Cerebellar nuclear complex (tissue), 1 donor: ENCODE results near the gene CLEC4A.
A peak's percentile ranks its signal among the peaks of the same experiment; 100 is the strongest.
"Not testable (repeated sequence)": the region's sequence is repeated elsewhere in the genome, so short reads cannot be mapped to it uniquely, and the experiment has no call there.

Experiments used
- DNase-seq, 2 experiments: peaks; one replicate each; lab custom pipeline; 2025; lab: John Stamatoyannopoulos, UW

The CLEC4A gene

GRCh38 chr12:8123124-8123912 lies at the start of gene CLEC4A:
Gene CLEC4A, plus strand, starts transcription at chr12:8123617. Its CDS starts 262 bp downstream, at chr12:8123879.
- no peak for DNase-seq

GRCh38 chr12:8075935-8076334 lies 47.5 kb upstream of the CLEC4A start:
- no peak for DNase-seq

DNA sequence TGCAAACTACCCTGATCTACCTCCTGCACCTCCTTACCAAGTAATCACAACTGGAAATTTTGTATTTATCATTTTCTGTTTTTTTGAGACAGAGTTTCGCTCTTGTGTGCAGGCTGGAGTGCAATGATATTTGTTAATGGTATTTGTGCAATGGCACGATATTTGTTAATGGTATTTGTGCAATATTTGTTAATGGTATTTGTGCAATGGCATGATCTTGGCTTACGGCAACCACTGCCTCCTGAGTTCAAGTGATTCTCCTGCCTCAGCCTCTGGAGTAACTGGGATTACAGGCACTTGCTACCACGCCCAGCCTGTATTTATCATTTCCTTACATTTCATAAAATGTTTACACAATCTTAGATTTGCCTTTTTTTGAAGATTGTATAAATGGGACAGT lies 47.1 kb upstream of the CLEC4A start:
- no peak for DNase-seq

GRCh38 chr12:8077207-8077606 lies 46.2 kb upstream of the CLEC4A start:
- no peak for DNase-seq

- DNase-seq: no peak
Measured at GRCh38 chr12:8078398-8078797, 45.0 kb upstream of the CLEC4A start.

DNA sequence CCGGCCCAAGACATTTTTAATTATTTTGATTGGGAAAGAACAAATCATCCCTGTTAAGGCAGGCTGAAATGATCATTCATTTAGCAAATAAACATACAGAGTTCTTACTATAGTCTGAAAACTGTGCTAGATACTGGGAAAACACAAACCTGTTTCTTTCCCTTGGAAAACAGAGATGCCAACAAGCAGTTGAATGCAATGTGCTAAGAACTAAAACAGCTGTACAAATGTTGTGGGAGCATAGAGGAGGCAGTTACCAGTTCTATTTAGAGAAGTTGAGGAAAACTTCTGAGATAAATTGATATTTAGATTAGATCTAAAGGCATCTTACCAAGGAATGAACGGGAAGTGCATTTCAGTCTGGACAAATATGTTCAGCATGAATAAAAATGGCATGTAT lies 44.5 kb upstream of the CLEC4A start:
- DNase-seq: no peak

DNA sequence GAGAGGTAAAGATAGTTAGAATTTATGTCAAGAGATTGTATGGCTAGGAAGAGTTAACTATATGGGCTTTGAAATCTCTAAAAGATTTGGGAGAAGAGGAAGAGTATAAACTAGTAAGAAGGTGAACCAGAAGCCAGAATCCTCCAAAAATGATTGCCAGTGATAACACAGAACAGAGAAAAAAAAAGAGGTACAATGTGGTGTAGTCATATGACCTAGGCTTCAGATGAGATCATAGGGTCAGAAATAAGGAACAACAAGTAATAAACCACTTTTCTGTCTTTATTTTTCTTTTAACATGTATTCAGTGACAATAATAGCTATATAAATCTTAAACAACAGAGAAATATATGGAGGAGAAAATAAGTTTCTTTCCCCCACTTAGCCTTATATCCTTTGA lies 43.3 kb upstream of the CLEC4A start:
- no peak for DNase-seq

DNA sequence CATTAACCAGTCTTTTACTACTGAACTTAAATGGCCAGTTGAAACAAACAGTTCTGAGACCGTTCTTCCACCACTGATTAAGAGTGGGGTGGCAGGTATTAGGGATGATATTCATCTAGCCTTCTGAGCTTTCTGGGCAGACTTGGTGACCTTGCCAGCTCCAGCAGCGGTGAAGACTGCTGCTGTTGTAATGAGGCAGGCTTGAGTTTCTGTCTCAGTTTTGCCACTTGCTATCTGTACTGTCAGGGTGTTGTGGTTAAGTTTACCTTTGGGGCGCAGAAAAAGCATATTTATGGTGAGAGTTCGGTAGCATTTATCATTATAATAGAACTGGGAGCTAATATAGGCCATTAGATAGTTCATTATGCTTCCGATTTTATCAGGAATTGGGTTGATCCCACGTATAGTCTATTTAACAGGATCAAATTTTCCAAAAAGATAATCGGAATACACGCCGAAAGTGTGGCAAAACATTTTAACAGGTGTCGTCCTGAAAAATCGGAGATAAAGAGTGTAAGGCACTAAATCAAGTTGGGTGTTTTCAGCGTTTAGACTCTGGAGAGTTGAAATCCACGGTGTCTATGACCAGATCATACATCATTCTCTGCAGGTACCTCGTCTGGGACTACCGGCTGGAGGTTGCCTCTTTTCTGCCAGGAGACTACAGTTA lies 42.0 kb upstream of the CLEC4A start:
- no peak for DNase-seq

GRCh38 chr12:8082808-8083100 lies 40.7 kb upstream of the CLEC4A start:
- no peak for DNase-seq

DNA sequence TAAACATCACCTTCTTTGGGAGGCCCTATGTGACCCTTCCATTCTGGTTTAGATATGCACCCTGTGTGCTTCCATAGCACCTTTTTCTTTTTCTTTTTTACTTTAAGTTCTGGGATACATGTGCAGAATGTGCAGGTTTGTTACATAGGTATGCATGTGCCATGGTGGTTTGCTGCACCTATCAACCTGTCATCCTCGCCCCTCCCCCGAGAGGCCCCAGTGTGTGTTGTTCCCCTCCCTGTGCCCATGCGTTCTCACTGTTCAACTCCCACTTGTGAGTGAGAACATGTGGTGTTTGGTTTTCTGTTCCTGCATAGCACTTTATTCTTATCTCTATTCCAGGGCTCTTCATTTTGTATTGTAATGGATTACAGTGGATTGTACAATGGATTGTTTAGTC lies 39.1 kb upstream of the CLEC4A start:
- not testable (repeated sequence) for DNase-seq

DNA sequence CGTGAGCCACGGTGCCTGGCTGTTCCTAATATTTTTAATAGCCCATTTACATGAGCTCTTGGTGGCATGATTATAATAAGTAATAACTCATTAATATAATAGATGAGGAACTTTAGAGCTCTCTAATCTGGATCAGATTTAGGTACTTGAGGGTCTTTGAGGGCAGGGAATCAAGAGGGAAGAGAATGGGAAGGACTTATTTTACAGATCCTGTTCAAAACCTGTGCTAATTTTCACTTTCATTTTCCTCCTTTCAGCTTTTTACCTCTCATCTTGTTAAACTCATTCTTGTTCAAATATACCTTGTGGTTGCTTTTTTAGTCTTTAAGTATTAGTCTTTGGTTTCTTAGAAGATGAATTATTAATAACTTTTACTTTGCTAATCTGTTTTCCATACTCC lies 35.8 kb upstream of the CLEC4A start:
- DNase-seq: no peak

GRCh38 chr12:8088574-8088973 lies 34.8 kb upstream of the CLEC4A start:
- DNase-seq: no peak

- not testable (repeated sequence) for DNase-seq
Measured at GRCh38 chr12:8089277-8089676, 34.1 kb upstream of the CLEC4A start.

GRCh38 chr12:8089716-8090115 lies 33.7 kb upstream of the CLEC4A start:
- DNase-seq: no peak

GRCh38 chr12:8093291-8093690 lies 30.1 kb upstream of the CLEC4A start:
- no peak for DNase-seq

DNA sequence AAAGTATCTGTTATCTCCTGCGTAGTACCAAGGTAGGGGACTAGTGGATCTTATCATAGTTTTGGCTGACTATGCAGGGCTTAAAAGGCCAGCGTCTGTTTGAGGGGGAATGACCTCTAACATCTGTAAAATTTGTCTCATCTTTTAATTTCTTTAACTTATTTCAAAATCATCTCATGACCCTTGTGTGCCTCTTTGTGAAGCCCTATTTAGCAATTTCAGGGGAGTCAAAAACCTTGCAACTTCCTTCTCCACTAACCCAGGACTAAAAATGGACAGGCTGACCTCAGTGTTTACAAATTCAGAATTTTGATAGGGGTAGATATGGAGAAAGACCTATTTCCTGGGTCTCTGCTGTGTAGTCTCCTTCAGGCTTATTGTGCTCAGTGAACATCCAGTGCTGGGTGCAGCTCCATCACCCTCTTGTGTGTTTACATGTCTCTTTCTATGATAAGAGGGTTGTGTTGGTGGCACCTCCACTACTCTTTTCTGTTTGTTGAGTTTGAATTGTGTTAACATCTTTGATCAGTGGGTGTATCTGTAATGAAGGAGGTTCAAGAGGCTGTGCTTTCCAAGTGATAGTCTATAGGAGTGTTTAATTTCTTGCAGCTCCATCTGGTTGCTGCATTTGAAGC lies 27.0 kb upstream of the CLEC4A start:
- no peak for DNase-seq

DNA sequence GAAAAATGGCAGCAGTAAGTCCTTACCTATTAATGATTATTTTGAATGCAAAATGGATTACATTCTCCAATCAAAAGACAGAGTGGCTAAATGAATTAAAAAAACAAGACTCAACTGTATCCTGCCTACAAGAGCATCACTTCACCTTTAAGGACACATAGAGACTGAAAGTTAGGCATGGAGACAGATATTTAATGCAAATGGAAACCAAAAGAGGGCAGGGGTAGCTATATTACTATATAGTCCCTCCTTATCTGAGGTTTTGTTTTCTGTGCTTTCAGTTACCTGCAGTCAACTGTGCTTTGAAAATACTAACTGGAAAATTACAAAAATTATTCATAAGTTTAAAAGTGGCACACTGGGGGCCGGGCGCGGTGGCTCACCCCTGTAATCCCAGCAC lies 24.2 kb upstream of the CLEC4A start:
- DNase-seq: no peak

GRCh38 chr12:8108808-8109398 lies 14.5 kb upstream of the CLEC4A start:
- DNase-seq: peak in 1 of 2 experiments; percentile 6

- DNase-seq: not testable (repeated sequence)
Measured at GRCh38 chr12:8113117-8113516, 10.3 kb upstream of the CLEC4A start.

- no peak for DNase-seq
Measured at GRCh38 chr12:8120072-8120713, 3.2 kb upstream of the CLEC4A start.

GRCh38 chr12:8127138-8127537 lies 3.7 kb downstream of the CLEC4A start:
- DNase-seq: no peak

DNA sequence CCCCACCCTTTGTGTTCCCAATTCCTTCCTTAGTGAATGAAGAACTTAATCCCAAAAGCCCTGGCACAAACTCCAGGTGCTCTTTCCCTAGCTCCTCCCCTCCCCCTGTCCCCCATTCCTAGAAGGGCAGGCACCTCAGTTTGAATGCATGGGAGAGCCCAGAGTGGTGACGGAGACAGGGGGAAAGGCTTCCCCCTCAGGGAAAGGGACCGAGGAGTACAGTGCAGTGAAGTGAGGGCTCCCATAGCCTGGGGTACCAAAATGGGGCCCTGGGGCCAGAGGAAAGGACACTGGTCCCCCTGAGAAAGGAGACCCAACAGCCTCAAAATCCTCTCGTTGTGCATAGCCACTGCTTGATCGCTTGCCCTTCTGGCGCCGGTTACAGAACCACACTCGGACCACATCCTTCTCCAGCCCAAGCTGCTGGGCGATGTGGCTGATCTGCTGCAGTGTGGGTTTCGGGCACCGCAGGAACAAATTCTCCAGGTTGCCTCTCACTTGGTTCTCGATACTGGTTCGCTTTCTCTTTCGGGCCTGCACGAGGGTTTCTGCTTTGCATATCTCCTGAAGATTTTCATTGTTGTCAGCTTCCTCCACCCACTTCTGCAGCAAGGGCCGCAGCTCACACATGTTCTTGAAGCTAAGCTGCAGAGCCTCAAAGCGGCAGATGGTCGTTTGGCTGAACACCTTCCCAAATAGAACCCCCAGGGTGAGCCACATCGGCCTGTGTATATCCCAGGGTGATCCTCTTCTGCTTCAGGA lies 10.4 kb downstream of the CLEC4A start:
- not testable (repeated sequence) for DNase-seq
